Prostate gland (tissue), 2 donors: ENCODE results near the gene RPTOR.

Experiments used
- POLR2AphosphoS5 ChIP-seq: sonication (generic); formaldehyde crosslinking; IDR thresholded peaks from one replicate; pipeline ENCODE4 v1.6.1; 2017; ENCODE audit warnings: antibody characterized with exemption
- TF ChIP-seq, protein P1 (sequence below), 4 experiments: fragments of 200-600 bp in 2 of 4; fragments of 450-650 bp in 2 of 4; sonication (generic) in 2 of 4; IDR thresholded peaks; 1 replicate in 3 of 4; 2 replicates in 1 of 4; pipeline ENCODE4 v1.5.1; 2016 to 2019; ENCODE audit warnings: antibody characterized with exemption in 4 of 4, mild to moderate bottlenecking in 2 of 4, moderate library complexity in 2 of 4

DNA sequence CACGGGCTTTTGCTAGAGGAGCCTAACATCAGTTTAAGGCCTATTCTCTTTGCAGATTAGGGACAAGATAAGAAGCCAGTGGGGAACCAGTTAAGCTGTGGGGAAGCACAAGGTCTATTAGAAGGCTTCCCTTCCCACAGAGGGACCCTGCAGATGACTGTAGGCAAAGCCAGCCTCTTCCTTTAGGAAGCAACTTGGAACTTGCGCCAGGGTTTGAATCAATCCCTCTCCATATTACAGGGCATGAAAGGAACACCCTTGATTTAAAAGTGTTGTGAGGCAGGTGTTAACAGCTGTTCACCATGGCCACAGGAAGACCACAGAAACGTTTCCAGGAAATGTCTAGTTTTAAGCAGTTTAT, 77.3 kb downstream of the RPTOR start:
- no peak for TF ChIP-seq POLR2AphosphoS5
- TF ChIP-seq, protein P1, sequence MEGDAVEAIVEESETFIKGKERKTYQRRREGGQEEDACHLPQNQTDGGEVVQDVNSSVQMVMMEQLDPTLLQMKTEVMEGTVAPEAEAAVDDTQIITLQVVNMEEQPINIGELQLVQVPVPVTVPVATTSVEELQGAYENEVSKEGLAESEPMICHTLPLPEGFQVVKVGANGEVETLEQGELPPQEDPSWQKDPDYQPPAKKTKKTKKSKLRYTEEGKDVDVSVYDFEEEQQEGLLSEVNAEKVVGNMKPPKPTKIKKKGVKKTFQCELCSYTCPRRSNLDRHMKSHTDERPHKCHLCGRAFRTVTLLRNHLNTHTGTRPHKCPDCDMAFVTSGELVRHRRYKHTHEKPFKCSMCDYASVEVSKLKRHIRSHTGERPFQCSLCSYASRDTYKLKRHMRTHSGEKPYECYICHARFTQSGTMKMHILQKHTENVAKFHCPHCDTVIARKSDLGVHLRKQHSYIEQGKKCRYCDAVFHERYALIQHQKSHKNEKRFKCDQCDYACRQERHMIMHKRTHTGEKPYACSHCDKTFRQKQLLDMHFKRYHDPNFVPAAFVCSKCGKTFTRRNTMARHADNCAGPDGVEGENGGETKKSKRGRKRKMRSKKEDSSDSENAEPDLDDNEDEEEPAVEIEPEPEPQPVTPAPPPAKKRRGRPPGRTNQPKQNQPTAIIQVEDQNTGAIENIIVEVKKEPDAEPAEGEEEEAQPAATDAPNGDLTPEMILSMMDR (IDR thresholded peaks at IDR 0.05), result no peak
